ENCODE measurements around the gene PLPP6. TPM values are rescaled to one million over a fixed set of nuclear protein-coding genes. Genes with fewer than 3 reads are reported as not detected.
A peak's percentile ranks its signal among the peaks of the same experiment; 100 is the strongest.

PLPP6 gene
- 7.8 TPM for polyA plus RNA-seq (2013, experiment 1 of 2)
- polyA plus RNA-seq (2013, experiment 2 of 2), result 8.1 TPM

GRCh38 chr9:4662108-4662988, at the start of gene PLPP6:
PLPP6 (plus strand) TSS chr9:4662294; CDS start chr9:4662376, 82 bp downstream.
- H3K14ac ChIP-seq (ENCODE audit: low read length in 2 of 2), result peak within 1 kb of the TSS in 1 of 2 experiments; percentile 99
- H3K4me1 ChIP-seq (ENCODE audit: control insufficient read depth, insufficient read depth, low read depth, low read length), result peaks cover 11% of the 10 kb centered on the region
- H3K27me3 ChIP-seq (ENCODE audit: control insufficient read depth in 1 of 2, insufficient read depth in 1 of 2, low read length in 2 of 2), result no peaks in the 10 kb centered on the region
- no peaks in the 10 kb centered on the region for H3K9me3 ChIP-seq (ENCODE audit: control insufficient read depth, low read length)
- no peak within 1 kb of the TSS for H2BK120ac ChIP-seq (ENCODE audit: low read depth, low read length)
- peak within 1 kb of the TSS; percentile 90 for H3K9ac ChIP-seq (ENCODE audit: low read length)
- H3K36me3 ChIP-seq (ENCODE audit: control insufficient read depth in 1 of 2, insufficient read depth in 2 of 2, low read depth in 1 of 2, low read length in 2 of 2), result no peaks in the 10 kb centered on the region
- H2BK5ac ChIP-seq (ENCODE audit: low read depth, low read length, poor library complexity, severe bottlenecking), result peak within 1 kb of the TSS; percentile 25
- peak within 1 kb of the TSS; percentile 90 to 97 for H3K4me3 ChIP-seq (ENCODE audit: insufficient read depth in 1 of 2, low read depth in 1 of 2, low read length in 2 of 2)
- peak within 1 kb of the TSS; percentile 12 to 34 for H2BK12ac ChIP-seq (ENCODE audit: low read length in 2 of 2)
- peak within 1 kb of the TSS; percentile 89 to 98 for H3K18ac ChIP-seq (ENCODE audit: low read depth in 1 of 2, low read length in 2 of 2)
- WGBS, result 4% methylated on average over 65 of the region's 70 CpGs
- H3K4ac ChIP-seq (ENCODE audit: low read depth in 1 of 2, low read length in 2 of 2), result peak within 1 kb of the TSS; percentile 81 to 98
- H2AK5ac ChIP-seq (ENCODE audit: low read length, severe bottlenecking), result no peak within 1 kb of the TSS
- H4K91ac ChIP-seq (ENCODE audit: low read length), result peak within 1 kb of the TSS; percentile 98
- peaks cover 15% of the 10 kb centered on the region for H3K79me1 ChIP-seq (replicated peaks; ENCODE audit: low read length, poor library complexity, severe bottlenecking)
- peak; percentile 91 for DNase-seq
- H3K4me2 ChIP-seq (ENCODE audit: low read length, poor library complexity, severe bottlenecking), result peak within 1 kb of the TSS; percentile 67
- H2AFZ ChIP-seq (ENCODE audit: low read depth, low read length), result peak within 1 kb of the TSS; percentile 99
- H3K23ac ChIP-seq (ENCODE audit: low read length in 2 of 2), result peak within 1 kb of the TSS in 1 of 2 experiments; percentile 92
- H3K27ac ChIP-seq (ENCODE audit: low read length, poor library complexity, severe bottlenecking), result no peak within 1 kb of the TSS
- H4K8ac ChIP-seq (ENCODE audit: low read length), result peak within 1 kb of the TSS; percentile 99
- peak within 1 kb of the TSS; percentile 26 for H2BK15ac ChIP-seq (ENCODE audit: low read depth, poor library complexity, severe bottlenecking)

- no peak overlapping the region for H3K14ac ChIP-seq (ENCODE audit: low read length in 2 of 2)
- H3K9me3 ChIP-seq (ENCODE audit: control insufficient read depth, low read length), result no peaks in the 10 kb centered on the region
- no peak overlapping the region for H2BK120ac ChIP-seq (ENCODE audit: low read depth, low read length)
- H3K27me3 ChIP-seq (ENCODE audit: control insufficient read depth in 1 of 2, insufficient read depth in 1 of 2, low read length in 2 of 2), result no peaks in the 10 kb centered on the region
- no peak for DNase-seq
- no peak overlapping the region for H3K27ac ChIP-seq (ENCODE audit: low read length, poor library complexity, severe bottlenecking)
- H3K36me3 ChIP-seq (ENCODE audit: control insufficient read depth in 1 of 2, insufficient read depth in 2 of 2, low read depth in 1 of 2, low read length in 2 of 2), result no peaks in the 10 kb centered on the region
- no peak overlapping the region for H2AFZ ChIP-seq (ENCODE audit: low read depth, low read length)
- H2BK15ac ChIP-seq (ENCODE audit: low read depth, poor library complexity, severe bottlenecking), result no peak overlapping the region
- H3K18ac ChIP-seq (ENCODE audit: low read depth in 1 of 2, low read length in 2 of 2), result no peak overlapping the region
- peak overlapping the region in 1 of 2 experiments; percentile 17 for H3K4me3 ChIP-seq (ENCODE audit: insufficient read depth in 1 of 2, low read depth in 1 of 2, low read length in 2 of 2)
- no peak overlapping the region for H2AK5ac ChIP-seq (ENCODE audit: low read length, severe bottlenecking)
- no peaks in the 10 kb centered on the region for H3K79me1 ChIP-seq (replicated peaks; ENCODE audit: low read length, poor library complexity, severe bottlenecking)
- no peak overlapping the region for H2BK12ac ChIP-seq (ENCODE audit: low read length in 2 of 2)
- H4K8ac ChIP-seq (ENCODE audit: low read length), result no peak overlapping the region
- H3K23ac ChIP-seq (ENCODE audit: low read length in 2 of 2), result no peak overlapping the region
- H3K4ac ChIP-seq (ENCODE audit: low read depth in 1 of 2, low read length in 2 of 2), result no peak overlapping the region
- no peaks in the 10 kb centered on the region for H3K4me1 ChIP-seq (ENCODE audit: control insufficient read depth, insufficient read depth, low read depth, low read length)
- H3K4me2 ChIP-seq (ENCODE audit: low read length, poor library complexity, severe bottlenecking), result no peak overlapping the region
- peak overlapping the region; percentile 37 for H3K9ac ChIP-seq (ENCODE audit: low read length)
- 100% methylated on average over 1 of the region's 1 CpG for WGBS
- H2BK5ac ChIP-seq (ENCODE audit: low read depth, low read length, poor library complexity, severe bottlenecking), result no peak overlapping the region
- H4K91ac ChIP-seq (ENCODE audit: low read length), result no peak overlapping the region
Measured at GRCh38 chr9:4614627-4615026, 47.5 kb upstream of the PLPP6 start.

- H2BK5ac ChIP-seq (ENCODE audit: low read depth, low read length, poor library complexity, severe bottlenecking), result no peak overlapping the region
- H3K14ac ChIP-seq (ENCODE audit: low read length in 2 of 2), result no peak overlapping the region
- peak overlapping the region in 1 of 2 experiments; percentile 17 for H3K4me3 ChIP-seq (ENCODE audit: insufficient read depth in 1 of 2, low read depth in 1 of 2, low read length in 2 of 2)
- no peak overlapping the region for H3K18ac ChIP-seq (ENCODE audit: low read depth in 1 of 2, low read length in 2 of 2)
- H2AFZ ChIP-seq (ENCODE audit: low read depth, low read length), result no peak overlapping the region
- 71% methylated on average over 4 of the region's 4 CpGs for WGBS
- H4K8ac ChIP-seq (ENCODE audit: low read length), result no peak overlapping the region
- no peak overlapping the region for H3K4me2 ChIP-seq (ENCODE audit: low read length, poor library complexity, severe bottlenecking)
- H3K4me1 ChIP-seq (ENCODE audit: control insufficient read depth, insufficient read depth, low read depth, low read length), result no peaks in the 10 kb centered on the region
- H2BK12ac ChIP-seq (ENCODE audit: low read length in 2 of 2), result no peak overlapping the region
- H3K9ac ChIP-seq (ENCODE audit: low read length), result peak overlapping the region; percentile 37
- no peak overlapping the region for H3K4ac ChIP-seq (ENCODE audit: low read depth in 1 of 2, low read length in 2 of 2)
- no peaks in the 10 kb centered on the region for H3K27me3 ChIP-seq (ENCODE audit: control insufficient read depth in 1 of 2, insufficient read depth in 1 of 2, low read length in 2 of 2)
- H2AK5ac ChIP-seq (ENCODE audit: low read length, severe bottlenecking), result no peak overlapping the region
- DNase-seq, result peak; percentile 51
- H3K36me3 ChIP-seq (ENCODE audit: control insufficient read depth in 1 of 2, insufficient read depth in 2 of 2, low read depth in 1 of 2, low read length in 2 of 2), result no peaks in the 10 kb centered on the region
- H2BK120ac ChIP-seq (ENCODE audit: low read depth, low read length), result no peak overlapping the region
- H3K9me3 ChIP-seq (ENCODE audit: control insufficient read depth, low read length), result no peaks in the 10 kb centered on the region
- H3K27ac ChIP-seq (ENCODE audit: low read length, poor library complexity, severe bottlenecking), result no peak overlapping the region
- H3K79me1 ChIP-seq (replicated peaks; ENCODE audit: low read length, poor library complexity, severe bottlenecking), result no peaks in the 10 kb centered on the region
- H3K23ac ChIP-seq (ENCODE audit: low read length in 2 of 2), result no peak overlapping the region
- H2BK15ac ChIP-seq (ENCODE audit: low read depth, poor library complexity, severe bottlenecking), result no peak overlapping the region
- H4K91ac ChIP-seq (ENCODE audit: low read length), result no peak overlapping the region
Measured at GRCh38 chr9:4615251-4615650, 46.8 kb upstream of the PLPP6 start.

GRCh38 chr9:4615778-4616177, 46.3 kb upstream of the PLPP6 start:
- 95% methylated on average over 5 of the region's 5 CpGs for WGBS
- H4K91ac ChIP-seq (ENCODE audit: low read length), result no peak overlapping the region
- no peaks in the 10 kb centered on the region for H3K27me3 ChIP-seq (ENCODE audit: control insufficient read depth in 1 of 2, insufficient read depth in 1 of 2, low read length in 2 of 2)
- H3K27ac ChIP-seq (ENCODE audit: low read length, poor library complexity, severe bottlenecking), result no peak overlapping the region
- H3K23ac ChIP-seq (ENCODE audit: low read length in 2 of 2), result no peak overlapping the region
- H3K9me3 ChIP-seq (ENCODE audit: control insufficient read depth, low read length), result no peaks in the 10 kb centered on the region
- no peak overlapping the region for H4K8ac ChIP-seq (ENCODE audit: low read length)
- no peak overlapping the region for H2AFZ ChIP-seq (ENCODE audit: low read depth, low read length)
- H3K4me3 ChIP-seq (ENCODE audit: insufficient read depth in 1 of 2, low read depth in 1 of 2, low read length in 2 of 2), result no peak overlapping the region
- DNase-seq, result no peak
- no peaks in the 10 kb centered on the region for H3K36me3 ChIP-seq (ENCODE audit: control insufficient read depth in 1 of 2, insufficient read depth in 2 of 2, low read depth in 1 of 2, low read length in 2 of 2)
- H3K18ac ChIP-seq (ENCODE audit: low read depth in 1 of 2, low read length in 2 of 2), result no peak overlapping the region
- no peak overlapping the region for H2BK120ac ChIP-seq (ENCODE audit: low read depth, low read length)
- H3K4ac ChIP-seq (ENCODE audit: low read depth in 1 of 2, low read length in 2 of 2), result no peak overlapping the region
- H2BK12ac ChIP-seq (ENCODE audit: low read length in 2 of 2), result no peak overlapping the region
- no peak overlapping the region for H2BK5ac ChIP-seq (ENCODE audit: low read depth, low read length, poor library complexity, severe bottlenecking)
- peak overlapping the region; percentile 36 for H3K9ac ChIP-seq (ENCODE audit: low read length)
- no peak overlapping the region for H2BK15ac ChIP-seq (ENCODE audit: low read depth, poor library complexity, severe bottlenecking)
- H2AK5ac ChIP-seq (ENCODE audit: low read length, severe bottlenecking), result no peak overlapping the region
- H3K14ac ChIP-seq (ENCODE audit: low read length in 2 of 2), result no peak overlapping the region
- H3K79me1 ChIP-seq (replicated peaks; ENCODE audit: low read length, poor library complexity, severe bottlenecking), result no peaks in the 10 kb centered on the region
- H3K4me1 ChIP-seq (ENCODE audit: control insufficient read depth, insufficient read depth, low read depth, low read length), result no peaks in the 10 kb centered on the region
- H3K4me2 ChIP-seq (ENCODE audit: low read length, poor library complexity, severe bottlenecking), result no peak overlapping the region
